Activated naive CD4-positive, alpha-beta T cell (primary cell): ENCODE results near the gene UQCC3.
A peak's percentile ranks its signal among the peaks of the same experiment; 100 is the strongest.
"Not testable (repeated sequence)": the region's sequence is repeated elsewhere in the genome, so short reads cannot be mapped to it uniquely, and the experiment has no call there.

ENCODE experiments used
- DNase-seq, 4 experiments: peaks; one replicate each; lab custom pipeline; 2025; lab: John Stamatoyannopoulos, UW

The UQCC3 gene

DNA sequence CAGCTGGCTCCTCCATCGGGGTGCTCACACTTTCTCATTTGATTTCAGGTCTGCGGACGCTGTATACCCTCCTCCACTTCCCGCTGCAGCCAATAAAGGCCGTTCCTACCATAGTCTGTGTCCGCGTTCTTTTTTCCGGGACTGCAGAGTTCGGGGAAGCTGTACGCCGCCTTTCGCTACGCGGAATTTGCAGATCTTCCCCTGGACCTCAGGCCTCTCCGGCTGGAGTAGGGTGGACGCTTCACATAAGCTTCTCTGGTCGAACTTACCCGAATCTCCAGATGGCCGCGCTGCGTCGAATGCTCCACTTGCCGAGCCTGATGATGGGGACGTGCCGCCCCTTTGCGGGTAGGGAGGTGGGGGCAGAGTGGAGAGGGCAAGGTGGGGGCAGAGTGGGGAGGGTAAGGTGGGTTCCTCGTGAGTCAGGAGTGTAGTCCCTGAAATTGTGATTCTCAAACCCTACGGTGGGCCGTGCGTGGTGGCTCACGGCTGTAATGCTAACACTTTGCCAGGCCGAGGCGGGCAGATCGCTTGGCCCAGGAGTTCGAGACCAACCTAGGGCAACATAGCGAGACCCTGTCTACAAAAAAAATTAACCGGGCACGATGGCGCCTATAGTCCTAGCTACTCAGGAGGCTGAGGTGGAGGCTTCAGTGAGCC is 5.7 kb upstream of the UQCC3 start:
- DNase-seq, result peak in 3 of 4 experiments; percentile 25 to 51 (median 47)

DNA sequence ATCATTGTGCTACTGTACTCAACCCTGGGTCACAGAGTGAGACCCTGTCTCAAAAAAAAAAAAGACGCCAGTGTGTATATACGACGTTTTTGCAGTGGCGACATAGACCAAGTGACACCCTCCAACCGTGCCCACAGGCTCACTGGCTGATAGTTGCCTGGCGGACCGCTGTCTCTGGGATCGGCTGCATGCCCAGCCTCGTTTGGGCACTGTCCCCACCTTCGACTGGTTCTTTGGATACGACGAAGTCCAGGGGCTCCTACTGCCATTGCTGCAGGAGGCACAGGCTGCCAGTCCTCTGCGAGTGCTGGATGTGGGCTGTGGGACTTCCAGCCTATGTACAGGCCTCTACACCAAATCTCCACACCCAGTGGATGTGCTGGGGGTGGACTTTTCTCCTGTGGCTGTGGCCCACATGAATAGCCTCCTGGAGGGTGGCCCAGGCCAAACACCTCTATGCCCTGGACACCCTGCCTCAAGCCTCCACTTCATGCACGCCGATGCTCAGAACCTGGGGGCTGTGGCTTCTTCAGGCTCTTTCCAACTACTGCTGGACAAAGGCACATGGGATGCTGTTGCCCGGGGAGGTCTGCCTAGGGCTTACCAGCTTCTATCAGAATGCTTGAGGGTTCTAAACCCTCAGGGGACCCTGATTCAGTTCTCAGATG is 5.1 kb upstream of the UQCC3 start:
- no peak for DNase-seq

DNA sequence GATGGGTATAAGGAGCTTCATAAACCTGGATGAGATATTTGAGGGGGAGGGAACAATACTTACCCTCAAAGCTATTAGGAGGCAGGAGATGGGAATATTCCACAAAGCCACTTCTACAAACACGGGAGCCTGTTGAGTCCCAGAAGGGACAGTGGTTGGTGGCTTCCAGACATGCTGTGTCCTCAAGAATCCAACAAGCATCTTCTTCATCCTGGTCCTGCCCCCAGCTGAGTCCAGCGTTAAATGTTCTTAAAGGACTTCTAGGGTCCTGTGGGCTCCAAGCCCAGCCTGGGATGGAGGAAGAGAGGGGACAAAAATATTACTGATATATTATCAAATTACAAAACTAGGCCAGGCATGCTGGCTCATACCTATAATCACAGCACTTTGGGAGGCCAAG is 4.0 kb upstream of the UQCC3 start:
- DNase-seq, result no peak

DNA sequence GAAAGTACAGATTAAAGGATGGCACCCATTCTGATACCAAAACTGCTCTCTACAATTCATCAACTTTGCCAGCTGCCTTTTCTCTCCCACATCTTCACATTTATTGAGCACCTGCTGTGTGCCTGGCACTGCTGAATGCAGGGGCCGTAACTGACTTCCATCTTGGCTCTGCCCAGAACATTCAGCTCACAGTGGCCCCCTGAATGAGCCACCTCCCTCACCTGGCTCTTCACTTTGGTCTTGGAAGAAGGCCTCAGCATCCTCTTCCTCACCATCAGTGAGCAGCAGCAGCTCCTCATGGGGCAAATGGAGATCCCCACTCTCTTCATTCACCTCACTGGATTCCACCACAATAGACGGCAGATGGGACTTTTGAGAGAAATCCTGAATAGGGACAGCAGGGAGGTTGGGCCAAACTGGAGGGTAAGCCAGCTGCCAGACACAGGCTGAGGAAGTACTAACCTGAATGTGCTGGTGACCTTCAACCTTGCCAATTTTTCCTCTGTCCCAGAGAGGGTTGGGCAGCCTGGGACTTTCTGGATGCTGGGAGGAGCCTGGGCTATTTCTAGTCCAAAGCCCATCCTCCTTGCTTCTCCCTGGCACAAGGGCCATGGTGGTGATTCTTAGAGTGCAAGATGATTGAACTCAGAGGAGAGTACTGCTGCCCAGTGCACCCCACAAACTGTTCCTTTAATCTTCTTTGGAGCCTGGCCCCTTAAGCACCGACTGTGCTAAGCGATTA is 1.9 kb upstream of the UQCC3 start:
- DNase-seq, result no peak

- peak in 1 of 4 experiments; percentile 42 for DNase-seq
Measured at GRCh38 chr11:62671236-62671607, 251 bp upstream of the UQCC3 start.

DNA sequence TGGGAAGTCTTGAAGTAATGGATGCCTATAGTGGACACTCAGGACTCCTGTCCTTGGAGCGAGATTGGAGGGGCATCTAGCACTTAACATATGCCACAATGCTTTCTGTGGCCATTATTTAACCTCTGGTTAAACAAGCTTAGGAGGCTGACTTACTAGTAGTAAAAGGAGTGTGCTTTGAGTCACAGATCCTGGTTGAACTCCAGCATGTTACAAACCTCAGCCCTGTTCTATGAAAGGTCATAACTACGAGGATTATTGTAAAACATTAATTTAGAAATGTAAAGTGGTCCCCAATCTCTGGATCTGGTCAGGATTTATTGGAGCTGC is 1.7 kb downstream of the UQCC3 start:
- DNase-seq, result no peak

DNA sequence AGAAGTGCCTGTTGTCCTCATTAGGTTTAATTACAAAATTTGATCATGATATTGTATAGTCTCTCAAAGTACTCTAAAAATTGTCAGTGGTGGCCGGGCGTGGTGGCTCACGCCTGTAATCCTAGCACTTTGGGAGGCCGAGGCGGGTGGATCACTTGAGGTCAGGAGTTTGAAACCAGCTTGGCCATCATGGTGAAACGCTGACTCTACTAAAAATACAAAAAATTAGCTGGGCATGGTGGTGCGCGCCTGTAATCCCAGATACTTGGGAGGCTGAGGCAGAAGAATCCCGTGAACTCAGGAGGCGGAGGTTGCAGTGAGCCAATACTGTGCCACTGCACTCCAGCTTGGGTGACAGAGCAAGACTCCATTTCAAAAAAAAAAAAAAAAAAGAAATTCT is 3.9 kb downstream of the UQCC3 start:
- DNase-seq, result not testable (repeated sequence)

DNA sequence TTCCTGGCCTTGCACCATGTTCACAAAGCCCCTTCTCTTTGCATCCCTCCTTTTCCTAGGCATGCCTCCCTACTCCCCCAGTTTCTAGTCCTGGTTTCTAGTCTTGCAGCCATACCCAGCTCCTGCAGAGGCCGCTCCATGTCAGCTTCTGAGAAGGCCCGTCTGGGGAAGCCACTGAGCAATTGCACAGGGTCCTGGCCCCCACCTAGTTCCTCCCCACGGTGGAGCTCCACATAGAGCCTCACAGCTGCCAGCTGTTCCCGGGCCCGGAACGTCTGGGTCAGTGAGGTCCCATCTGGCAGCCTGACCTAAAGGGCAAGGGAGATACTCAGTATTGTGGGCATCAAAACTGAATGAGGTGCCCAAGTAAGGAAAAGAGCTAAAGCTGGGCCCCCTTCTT is 5.2 kb downstream of the UQCC3 start:
- DNase-seq, result no peak

- no peak for DNase-seq
Measured at GRCh38 chr11:62677156-62677555, 5.7 kb downstream of the UQCC3 start.

DNA sequence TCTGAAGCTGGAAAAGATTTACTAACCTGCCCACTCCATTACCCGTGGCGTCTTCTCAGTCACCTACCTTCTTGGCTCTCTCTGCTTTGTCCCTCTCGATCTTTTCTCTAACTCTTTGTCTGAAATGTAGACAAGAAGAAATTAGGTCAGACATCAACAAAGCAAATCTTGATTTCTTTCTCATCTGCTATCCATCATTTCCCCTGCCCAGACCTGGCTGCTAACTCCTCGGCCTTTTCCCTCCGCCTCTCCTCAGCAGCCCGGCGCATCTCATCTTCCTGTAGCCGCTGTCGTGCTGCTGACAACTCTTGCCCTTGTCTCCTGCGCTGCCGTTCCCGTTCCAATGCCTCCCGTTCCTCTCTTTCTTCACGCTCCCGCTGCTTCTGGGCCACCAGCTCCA is 6.2 kb downstream of the UQCC3 start:
- no peak for DNase-seq

DNA sequence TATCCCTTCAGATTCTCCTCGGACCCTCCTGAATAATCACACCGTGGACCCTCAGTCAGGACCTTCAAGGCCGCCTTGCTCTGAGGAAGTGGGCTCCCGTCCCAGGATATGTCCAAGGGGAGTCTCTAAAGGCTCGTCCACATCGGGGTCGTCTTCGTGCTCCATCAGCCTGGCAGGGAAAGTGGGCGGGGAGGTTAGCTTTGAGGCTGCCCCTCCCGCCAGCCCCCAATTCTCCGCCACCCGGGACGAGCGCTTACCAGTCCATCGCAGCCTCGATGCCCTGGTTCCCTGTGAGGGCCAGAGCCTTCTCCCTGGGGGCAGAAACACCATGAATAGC is 6.9 kb downstream of the UQCC3 start:
- no peak for DNase-seq

DNA sequence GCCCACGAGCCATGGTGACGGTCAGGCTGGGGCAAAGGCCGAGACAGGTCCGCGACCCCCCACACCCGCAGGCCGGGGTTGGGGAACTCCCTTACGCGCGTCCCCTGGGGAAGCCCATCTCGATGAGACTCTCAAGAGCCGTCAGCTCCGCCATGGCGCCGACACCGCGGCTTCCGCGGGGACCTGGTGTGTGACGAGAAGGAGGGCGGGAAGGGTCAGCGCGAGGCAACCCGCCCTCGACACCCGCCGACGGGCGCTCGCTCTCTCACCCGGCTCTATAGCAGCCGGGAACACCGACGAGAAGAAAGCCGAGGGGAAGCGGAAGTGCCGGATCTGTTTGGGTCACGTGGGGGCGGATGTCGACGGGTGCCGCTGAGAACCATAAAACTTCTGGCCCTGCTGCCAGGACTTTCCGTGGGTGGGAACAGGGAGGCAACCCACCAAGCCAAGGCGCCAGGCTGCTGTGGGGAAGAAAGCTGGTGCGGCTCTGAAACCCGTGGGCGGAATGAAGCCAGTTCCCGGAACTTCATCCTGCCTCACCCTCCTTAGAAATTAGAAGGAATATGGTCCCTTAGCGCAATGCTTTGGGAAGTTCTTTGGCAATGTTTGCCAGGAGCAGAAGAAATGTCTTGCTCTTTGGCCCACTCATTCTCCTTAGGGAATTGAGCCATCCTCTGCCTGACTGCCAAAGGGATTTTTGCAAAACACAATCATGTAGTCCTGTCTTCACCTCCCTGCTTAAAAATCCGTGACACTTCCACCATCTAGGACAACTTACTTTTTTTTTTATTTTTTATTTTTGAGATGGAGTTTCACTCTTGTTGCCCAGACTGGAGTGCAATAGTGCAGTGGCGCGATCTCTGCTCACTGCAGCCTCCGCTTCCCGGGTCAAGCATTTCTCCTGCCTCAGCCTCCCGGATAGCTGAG is 7.6 kb downstream of the UQCC3 start, which contains the start of gene UBXN1:
TSS of gene UBXN1 (minus strand) at position 304 of the 927 bp plus-strand sequence. CDS start at position 154, 150 bp downstream.
- peak; percentile 55 to 72 (median 61) for DNase-seq

GRCh38 chr11:62680825-62681240 is 9.4 kb downstream of the UQCC3 start:
- DNase-seq, result peak in 2 of 4 experiments; percentile 7 to 12

DNA sequence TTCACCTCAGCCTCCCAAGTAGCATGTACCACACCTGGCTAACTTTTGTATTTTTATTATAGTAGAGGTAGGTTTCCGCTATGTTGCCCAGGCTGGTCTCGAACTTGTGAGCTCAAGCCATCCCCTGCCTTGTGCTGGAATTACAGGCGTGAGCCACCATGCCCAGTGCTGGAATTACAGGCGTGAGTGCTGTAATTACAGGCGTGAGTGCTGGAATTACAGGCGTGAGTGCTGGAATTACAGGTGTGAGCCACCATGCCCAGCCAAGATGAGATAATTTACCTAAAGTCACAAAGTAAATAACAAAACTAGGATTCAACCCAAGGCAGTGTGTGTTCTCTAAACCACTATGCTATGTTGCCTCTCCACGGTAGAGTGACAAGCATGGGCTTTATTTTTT is 11.0 kb downstream of the UQCC3 start:
- no peak for DNase-seq

- DNase-seq, result no peak
Measured at GRCh38 chr11:62687508-62688396, 16.3 kb downstream of the UQCC3 start.

DNA sequence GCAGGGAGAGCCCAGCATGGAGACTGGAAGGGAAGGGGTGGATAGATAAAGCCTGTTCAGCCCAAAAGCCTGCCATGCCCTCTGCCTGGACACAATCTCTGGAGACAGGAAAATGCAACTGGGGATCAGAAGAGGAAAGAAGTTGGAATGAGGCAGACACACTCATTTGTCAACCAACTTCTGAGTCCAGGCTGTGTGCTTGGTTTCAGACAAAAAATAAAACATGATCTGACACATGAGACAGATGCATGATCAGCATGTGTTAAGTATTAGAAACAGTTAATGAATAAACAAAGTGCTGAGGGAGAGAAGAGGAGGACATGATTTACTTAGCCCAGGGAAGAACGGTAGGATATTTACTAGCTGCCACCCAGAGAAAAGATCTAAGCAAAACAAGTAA is 17.0 kb downstream of the UQCC3 start:
- DNase-seq, result no peak

DNA sequence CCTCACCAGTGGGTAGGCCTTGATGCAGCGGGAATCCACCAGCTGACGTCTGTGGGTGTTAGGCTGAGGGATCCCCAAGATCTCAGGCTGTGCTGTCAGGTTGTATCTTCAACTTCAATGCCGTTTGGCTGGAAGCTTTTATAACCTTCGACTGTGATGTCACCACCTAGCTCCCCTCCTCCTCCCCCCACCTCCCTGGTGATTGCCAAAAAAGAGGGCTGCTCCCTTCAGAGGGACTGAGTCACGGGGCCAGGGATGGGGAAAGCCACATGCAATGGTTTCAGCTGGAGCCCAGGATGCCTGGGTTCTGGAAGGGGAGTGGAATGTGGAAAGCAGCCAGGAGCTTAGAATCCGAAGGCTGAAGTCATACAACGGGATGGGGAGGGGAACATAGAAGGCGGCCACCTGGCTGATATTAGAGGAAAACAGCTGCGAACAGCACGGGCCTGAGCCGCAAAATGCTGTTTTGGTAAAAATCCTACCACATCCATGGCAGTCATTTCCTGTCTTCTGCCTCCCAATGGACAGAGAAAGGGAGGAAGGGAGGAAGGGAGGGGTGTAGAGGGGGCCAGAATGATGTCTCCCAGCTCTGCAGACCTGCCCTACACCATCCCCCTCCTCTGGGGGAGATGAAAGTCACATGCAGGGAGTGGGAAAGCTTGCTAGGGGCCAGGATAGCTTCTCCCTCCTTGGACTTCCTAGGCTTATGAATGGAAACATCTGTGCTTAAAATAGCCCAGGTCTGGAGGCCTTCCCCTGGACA is 18.1 kb downstream of the UQCC3 start, which contains the start of gene LRRN4CL:
TSS of gene LRRN4CL (minus strand) at position 110 of the 763 bp plus-strand sequence. CDS start 1,022 bp downstream, outside the sequence.
- no peak for DNase-seq

GRCh38 chr11:62693624-62694023 is 22.2 kb downstream of the UQCC3 start:
- not testable (repeated sequence) for DNase-seq

GRCh38 chr11:62694455-62695167 is 23.1 kb downstream of the UQCC3 start:
- DNase-seq, result peak; percentile 15 to 65 (median 51)

DNA sequence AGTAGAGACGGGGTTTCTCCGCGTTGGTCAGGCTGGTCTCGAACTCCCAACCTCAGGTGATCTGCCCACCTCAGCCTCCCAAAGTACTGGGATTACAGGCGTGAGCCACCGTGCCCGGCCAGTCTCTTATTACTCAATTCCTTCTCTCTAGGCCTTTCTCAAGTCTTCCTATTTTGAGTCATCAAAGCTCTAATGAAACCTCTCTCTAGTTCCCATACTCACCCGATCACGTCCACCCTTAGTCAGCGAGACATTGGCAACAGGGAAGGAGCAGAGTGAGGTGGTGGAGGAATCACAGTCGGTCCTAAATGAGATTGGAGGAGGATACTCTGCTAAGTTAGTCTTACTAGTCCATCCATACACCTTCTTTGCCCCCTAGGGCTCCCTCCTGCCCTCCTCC is 30.8 kb downstream of the UQCC3 start:
- no peak for DNase-seq
